Measurements from ENCODE around the gene LRCH1.

LRCH1 gene

DNA sequence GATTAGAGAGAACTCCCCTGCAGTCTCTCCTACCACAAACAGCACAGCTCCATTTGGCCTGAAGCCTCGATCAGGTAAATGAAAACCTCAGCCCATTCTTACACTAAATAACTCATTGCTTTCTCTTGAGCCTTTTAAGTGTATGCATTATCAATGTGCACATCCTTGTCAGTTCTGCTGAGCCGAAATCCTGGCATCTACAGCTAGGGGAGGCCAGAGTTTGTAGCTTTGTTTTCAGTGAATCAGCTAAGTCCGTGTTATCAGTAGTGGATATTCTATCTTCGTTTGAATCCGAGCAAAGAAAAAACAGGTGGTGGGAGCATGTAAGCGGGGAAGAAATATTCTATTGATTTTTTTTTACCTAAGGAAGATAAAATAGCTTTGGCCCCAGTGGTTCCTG lies 159.6 kb downstream of the LRCH1 start:
- no peak for DNase-seq (ENCODE audit: low spot score)

DNA sequence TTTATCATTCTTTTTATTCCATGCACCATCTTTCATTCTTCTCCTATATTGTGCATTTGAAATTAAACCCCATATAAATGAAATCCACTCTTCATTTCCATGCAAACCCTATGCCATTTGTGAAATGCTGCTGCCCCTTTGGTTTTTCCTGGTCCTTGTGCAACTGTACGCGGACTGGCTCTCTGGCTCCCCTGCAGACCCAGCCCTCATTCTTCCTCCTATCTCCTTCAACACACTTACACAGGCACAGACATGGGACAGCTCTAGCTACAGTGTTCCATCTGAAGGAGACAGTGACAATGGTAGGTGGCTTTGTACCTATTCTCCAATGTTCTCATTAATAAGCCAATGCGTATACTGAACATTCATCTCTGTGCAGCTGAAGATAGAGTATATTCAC lies 162.4 kb downstream of the LRCH1 start:
- no peak for DNase-seq (ENCODE audit: low spot score)

DNA sequence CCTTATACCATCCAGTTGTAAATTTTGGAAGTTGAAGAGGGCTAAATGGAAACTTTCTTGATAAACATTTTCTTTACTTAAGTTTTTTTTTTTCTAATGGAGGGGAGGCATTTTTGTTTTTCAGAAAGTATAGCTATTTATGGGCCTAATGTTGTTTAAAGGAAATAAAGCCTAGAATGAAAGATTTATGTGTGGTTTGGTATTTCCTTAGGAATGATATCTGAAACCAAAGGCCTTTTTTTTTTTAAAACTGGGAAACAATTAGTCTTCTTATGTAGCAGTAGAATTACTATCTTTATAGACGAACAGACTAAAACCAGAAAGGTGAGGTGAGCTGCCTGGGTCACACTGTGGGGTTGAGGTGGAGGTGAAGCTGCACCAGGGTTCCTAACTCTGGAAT lies 163.9 kb downstream of the LRCH1 start:
- DNase-seq (ENCODE audit: low spot score), result no peak

DNA sequence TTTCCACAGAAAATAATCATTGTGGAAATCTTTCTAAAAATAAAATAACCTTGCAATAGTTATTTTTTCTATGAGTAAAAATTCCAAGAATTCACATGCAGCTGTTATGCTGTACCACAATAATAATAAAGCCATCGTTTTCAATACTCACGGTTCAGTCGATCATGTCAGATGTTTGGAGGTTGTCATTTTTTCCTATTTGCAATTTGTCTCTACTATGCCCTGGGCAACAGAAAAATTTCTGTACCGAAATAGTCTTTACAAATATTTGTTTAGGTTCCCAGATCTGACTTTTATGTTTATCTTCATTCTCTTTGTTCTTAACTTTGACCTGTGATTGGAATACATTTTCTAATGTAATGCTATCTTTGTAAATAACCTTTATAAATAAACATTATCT lies 164.3 kb downstream of the LRCH1 start:
- DNase-seq (ENCODE audit: low spot score), result no peak

DNA sequence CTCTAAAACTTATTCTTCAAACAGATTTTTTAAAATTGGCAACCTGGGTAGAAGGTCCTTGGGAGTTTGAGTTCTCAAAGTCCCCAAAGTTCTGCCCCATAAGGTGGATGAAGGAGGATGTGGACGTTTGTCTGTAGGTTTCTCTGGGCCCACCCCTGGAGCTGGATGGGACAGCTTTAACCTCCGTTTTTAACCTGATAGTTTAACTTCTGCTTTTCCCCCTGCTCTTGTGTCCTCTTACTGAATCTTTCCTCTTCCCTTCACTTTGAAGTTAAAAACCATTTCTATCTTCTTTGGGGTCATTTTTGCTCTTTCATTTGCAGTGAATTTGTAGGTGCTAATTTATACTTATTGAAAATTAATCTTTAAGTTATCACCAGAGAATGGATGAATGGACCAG lies 164.9 kb downstream of the LRCH1 start:
- no peak for DNase-seq (ENCODE audit: low spot score)

DNA sequence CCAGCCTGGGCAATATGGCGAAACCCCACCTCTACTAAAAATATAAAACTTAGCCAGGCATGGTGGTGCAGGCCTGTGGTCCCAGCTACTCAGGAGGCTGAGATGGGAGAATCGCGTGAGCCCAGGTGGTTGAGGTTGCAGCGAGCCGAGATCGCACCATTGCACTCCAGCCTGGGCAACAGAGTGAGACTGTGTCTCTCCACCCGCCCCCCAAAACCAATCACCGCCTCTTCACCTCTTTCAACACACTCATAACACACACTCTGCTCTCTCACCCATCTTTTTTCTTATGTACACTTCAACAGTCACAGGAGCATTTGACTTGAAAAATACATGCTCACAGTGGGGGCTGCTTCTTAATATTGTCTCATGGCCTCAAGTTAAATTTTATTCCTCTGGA lies 167.2 kb downstream of the LRCH1 start:
- DNase-seq (ENCODE audit: low spot score), result no peak

DNA sequence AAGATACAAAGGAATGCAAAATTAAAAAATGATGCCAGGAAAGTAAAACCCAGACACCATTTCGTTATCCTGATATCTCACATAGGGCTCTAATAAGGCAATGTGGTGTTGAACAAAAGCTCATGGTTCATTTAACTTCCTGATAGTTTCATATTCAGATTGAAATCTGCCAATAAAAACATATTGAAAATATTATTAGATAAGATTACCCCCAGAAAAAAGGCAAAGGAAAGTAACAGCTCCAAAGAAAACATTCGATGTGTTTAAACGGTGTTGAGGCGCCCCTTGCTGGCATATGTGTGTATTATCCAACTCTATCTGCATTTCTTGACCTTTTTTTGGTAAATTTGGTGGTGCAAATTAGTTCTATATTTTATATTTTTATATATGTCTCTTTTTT lies 168.1 kb downstream of the LRCH1 start:
- DNase-seq (ENCODE audit: low spot score), result no peak

DNA sequence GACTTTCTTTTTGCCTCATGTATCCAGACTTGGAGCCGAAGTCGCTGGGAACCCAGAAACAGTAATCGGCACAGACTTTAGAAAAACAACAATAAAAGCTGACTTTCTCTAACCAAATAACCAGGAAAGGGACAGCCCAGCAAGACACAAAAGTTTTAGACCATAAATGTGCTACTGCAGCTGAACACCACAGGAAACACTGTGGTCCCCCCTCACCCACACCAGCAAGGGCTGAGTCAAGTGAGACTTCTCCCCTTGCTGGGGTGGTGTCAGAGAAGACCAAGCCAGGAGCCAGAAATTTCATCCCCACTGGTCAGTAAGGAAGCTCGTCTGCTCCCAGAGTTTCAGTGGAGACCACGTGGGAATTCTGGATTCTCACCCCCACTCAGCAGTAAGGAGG lies 173.4 kb downstream of the LRCH1 start:
- DNase-seq (ENCODE audit: low spot score), result no peak

DNA sequence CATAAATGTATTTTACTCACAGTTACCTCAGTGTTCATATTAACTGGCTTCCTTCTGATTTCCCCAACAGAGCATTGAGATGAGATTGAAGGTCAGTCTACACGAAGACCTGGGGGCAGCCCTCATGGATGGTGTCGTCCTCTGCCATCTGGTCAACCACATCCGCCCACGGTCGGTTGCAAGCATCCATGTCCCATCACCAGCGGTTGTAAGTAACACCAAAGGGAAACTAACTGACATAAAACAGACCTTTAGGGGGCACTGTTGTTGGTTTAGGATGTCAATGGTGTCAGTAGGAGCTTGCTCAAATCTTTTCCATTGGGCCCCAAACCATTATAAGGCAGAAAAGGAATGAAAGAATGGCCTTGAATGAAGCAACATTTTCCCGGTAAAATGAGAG lies 175.8 kb downstream of the LRCH1 start:
- DNase-seq (ENCODE audit: low spot score), result peak; percentile 46

DNA sequence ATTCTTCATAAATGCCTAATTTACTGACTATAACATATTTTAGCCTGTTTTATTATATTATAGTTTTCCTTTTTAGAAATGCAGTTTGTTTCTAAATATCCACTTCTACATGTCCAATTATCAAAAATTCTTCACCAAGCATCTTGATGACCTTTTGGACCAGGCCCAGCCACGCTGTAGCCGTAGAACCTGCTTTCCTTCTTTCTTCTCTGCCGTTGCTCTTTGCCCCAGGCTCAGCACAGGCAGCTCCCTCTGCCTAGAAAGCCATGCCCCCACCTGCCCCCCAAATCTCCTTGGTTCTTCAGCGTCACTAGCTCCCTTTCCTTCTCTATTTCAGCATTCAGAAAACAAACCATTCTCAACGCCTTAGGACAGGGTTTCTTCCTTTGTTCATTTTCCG lies 178.6 kb downstream of the LRCH1 start:
- DNase-seq (ENCODE audit: low spot score), result no peak

DNA sequence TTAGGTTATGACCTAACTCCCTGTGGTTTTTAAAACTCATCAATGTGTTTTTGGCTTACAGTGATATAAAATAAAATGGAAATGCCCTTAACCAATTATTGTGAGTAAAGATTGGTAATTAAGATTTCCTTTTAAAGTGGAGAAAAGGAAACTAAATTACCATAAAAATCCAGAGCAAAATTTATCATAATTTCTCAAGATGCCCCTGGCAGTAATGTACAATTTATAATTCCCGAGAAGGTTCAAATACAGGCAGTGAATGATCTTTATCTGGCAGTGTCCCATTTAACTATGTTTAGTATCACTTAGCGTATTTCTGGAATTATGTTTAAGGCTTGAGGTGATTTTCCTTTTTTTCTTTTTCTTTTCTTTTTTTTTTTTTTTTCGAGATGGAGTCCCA lies 182.5 kb downstream of the LRCH1 start:
- DNase-seq (ENCODE audit: low spot score), result no peak

DNA sequence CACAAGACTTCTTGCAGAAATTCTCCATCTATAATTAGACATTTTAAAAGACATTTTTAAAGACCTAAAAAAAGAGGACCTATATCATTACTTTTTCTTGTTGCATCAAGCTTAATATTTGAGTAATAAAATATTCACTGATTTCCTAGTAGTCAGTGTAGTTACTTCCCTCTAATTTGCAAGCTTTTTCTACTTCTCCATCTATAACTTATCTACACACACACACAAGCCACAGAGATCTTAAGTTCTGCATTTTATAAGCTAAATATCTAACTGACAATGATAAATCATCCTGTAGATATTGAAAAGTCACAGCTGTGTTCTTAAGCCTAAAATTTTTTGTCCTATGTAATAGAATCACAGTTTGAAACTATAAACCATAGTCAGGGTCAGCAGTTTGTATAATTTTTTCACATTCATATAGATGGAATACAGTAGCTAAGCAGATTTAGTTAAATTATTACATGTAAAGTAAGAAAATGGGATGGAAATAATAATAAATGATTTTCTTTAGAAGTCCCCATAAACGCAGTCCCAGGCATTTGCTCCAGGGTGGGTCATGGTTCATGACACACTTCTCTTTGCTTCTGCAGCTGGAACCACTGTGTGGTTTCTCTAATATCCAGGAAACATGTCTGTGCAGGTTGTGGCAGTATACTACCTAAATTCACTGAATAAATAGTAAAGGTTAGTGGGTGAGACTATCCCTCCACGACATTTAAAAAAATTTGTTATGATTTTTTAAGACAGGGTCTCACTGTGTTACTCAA lies 183.8 kb downstream of the LRCH1 start:
- no peak for DNase-seq (ENCODE audit: low spot score)

DNA sequence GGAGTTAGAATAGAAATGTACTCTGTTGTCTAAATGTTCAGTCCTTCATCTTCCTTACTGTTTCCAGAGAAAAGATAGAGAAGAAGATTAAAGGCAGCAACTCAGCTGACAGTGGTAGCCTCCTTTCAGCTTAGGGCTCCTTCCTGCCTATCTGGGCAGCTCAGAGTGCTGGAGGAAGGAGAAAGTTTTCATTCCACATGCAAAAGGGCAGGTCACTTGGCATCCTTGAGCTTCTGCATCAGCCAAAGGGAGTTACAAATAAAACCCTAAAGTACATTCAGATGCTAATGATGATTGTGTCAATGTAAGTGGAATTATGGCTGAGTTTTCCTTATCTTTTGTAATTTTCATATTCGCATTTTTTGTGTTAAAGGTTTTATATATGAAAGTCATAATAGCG lies 185.1 kb downstream of the LRCH1 start:
- DNase-seq (ENCODE audit: low spot score), result no peak

DNA sequence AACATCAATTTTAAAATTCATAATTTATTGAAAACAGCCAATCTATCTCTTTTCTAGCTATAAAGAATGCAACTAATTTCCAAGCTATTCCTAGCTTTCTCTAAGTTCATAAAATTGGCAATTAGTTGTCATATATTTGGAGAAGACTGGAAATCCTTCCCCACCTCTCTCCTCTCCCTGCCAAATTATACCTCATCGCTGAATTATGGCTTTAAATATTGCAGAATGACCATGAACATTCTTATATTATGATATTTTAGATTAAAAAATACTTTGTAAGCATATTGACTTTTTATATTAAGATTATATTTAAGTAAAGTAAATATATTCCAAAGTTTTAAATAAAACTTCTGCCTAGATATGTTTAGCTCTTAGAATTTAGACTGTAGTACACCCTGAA lies 185.8 kb downstream of the LRCH1 start:
- DNase-seq (ENCODE audit: low spot score), result no peak

DNA sequence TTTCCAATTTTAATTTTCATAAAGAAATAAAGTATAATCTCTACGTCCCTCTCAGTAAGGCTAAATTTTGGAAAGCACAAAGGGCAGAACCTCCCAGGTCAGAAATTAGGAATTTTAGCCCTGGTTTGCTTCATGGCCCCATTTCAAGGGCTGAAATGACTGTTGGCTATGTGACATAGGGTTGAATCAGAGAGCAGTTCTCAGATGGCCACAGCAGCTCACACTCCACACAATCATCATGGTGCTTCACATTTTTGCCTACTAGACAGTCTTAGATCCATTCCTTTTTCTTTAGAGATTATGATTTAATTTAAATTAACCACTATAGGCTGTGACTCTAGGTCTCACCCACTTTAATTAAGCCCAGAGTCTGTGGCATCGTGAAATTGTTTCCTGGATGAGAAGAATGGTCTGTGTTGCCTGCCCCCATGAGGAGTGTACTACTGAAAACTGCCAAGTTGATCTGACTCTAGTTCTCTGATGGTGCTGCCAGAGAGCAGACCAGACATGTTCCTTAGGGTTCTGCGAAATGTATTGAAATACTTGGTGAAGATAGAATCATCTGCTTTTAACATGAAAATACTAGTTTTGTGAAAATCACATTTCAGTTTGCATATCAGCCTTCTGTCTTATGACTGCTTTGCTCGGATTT lies 186.6 kb downstream of the LRCH1 start:
- DNase-seq (ENCODE audit: low spot score), result no peak

DNA sequence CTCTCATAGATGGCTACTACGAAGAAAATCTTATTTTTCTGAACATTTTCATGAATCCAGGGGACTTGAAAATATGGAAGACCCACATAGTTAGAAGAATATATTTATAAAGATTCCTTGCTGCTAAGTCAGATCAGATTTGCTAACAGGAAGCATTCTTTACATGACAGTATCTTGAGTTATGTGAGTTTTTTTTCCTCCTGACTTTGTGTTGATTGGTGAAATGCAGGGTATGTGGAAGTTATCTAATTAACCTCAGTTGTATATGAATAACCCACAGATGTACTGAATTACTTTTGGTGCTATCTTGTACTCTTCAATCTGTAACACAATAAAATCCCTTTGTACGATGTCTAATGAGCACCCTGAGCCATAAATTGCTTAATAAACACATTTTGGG lies 190.2 kb downstream of the LRCH1 start:
- no peak for DNase-seq (ENCODE audit: low spot score)

DNA sequence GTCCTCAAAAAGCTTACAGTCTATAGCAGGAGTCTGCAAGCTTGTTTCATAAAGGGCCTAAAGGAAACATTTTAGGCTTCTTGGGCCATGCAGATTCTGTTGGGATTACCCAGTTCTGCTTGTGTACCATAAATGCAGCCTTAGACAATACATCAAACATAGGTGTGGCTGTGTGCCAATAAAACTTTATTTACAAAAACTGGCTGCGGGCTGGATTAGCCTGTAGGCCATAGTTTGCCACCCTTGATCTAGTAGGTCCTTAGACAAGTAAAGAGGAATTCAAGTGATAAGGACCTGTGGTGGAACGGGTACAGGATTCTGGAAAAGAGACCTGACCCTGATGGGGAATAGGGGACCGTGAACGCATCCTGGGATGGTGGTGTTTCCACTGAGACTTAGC lies 192.1 kb downstream of the LRCH1 start:
- no peak for DNase-seq (ENCODE audit: low spot score)

DNA sequence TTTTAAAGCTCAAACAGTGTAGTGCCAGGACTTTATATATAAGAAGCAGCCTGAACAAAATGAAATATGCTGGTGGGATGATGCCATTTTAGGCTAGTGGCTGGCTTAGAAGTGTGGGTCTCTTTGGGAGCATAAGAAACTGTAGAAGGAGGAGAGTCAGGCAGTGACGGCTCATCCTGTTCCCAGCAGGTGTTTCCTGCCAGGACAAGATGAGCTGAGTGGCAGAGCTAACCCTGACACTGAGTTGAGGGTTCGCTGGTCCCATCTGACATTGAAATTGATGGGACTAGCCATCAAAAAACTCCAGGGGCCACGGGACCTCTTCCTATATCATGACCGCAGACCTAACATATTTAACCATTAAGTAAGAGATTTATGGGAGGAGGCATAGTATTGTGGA lies 192.7 kb downstream of the LRCH1 start:
- DNase-seq (ENCODE audit: low spot score), result no peak

DNA sequence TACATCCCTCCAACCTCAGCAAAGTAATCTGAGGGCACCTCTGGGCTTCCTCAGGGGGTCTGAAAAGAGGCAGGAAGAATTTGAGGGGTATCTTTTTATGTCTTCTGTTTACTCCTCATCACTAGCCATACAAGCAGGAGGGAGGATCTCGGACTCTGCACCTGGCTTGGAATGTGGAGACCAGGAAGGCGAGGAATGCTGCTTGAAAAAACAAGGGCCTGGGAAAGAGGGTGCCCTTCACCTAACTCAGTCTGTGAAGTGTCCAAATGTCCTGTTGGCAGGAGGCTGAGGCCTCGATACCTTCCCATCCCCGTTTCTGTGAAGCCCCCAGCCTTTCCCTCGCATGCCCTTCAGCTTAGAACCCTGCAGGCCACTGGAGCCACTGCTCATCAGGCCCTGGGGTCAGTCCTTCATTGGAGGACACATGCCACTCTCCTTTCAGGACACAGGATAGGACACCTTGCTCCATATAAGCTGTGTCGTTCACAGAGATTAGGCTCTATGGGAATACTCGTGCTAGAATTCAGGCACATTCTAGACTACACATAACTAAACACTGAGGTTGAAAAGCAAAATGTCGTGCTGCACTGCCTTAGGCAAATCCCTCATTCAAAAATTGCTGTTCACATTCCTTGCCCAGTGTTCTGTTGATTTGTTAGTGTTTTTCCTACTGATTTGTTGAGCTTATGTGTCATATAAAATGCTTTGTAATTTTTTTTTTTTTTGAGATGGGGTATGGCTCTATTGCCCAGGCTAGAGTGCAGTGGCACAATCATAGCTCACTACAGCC lies 194.3 kb downstream of the LRCH1 start:
- DNase-seq (ENCODE audit: low spot score), result no peak

DNA sequence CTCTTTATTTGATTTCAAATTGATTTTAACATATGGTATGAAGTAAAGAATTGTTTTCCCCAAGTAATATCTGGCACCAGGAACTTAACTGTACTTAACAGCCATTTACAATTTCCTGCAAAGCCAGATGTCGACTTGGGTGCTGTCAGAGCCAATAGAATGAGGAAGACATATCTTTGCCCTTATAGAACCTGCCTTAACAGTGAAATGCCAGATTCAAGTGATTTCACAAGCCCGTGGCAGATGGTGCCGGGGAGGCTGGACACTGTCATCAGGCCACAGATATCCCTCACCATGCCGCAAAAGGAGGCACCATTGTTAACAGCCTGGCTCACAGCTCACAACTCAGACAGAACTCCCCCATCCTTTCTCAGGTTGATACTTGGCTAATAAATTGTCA lies 195.3 kb downstream of the LRCH1 start:
- DNase-seq (ENCODE audit: low spot score), result no peak

DNA sequence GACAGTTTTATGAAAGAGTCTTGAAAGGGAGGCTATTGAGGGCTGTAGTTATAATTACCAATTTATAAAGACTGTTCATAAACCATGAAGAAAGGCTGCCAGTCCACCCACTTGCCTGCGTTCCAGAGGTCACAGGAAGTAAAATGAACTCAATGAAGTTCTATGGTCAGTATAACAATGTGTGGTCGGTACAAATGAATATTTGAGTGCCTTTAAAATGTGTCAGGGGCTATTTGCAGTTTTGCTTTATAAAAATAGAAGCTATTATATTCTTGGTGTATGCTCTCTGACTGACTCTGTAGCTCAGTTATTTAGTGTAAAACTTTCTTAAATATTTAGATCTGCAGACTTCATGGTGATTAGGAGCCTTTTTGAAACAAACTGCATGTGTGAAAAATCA lies 197.0 kb downstream of the LRCH1 start:
- no peak for DNase-seq (ENCODE audit: low spot score)

DNA sequence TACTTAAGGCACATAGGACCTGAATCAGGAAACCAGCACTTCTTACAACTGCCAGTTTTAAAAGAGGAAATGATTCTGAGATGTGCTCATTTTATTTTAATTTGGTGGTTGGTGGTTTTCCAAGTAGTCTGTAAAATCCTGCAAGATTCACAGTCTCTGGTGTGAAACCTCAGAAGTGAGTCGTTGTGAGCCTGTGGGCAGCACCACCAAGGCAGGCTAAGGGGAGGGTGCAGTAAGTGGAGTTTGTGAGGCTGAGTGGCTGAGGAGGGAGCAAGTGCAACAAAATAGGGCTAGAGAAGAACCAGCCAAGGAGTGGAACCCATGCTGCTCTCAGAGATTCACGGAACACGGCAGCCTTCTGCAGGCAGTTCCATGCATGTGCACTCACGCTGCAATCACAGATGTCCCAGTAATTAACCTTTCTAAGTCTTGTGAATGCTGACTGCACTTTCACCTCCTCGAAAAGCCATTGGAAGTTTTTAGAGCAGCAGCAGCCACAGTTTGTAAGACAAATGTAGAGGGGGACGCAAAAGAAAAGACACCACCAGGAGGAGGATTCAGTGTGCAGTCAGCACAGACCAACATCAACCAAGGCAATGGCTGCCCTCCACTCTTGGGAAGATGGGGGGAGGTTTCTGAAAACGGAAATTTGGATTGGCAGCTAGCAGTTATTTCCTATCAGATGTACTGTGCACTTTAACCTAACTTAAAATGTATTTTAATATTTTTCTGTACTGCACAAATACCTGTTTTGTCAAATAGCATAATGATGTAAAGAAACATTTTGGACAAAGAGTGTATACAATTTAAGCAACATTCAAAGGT lies 199.1 kb downstream of the LRCH1 start:
- no peak for DNase-seq (ENCODE audit: low spot score)
